Vagina (tissue), 2 donors: ENCODE measurements around the gene NOL4L.

Experiments
- POLR2A ChIP-seq, 2 donors: fragments of 450-650 bp; IDR thresholded peaks; one replicate each; pipeline ENCODE4 v1.6.1; 2017; ENCODE audit warnings: antibody characterized with exemption in 2 of 2, mild to moderate bottlenecking in 2 of 2, moderate library complexity in 2 of 2
- POLR2AphosphoS5 ChIP-seq, 2 donors: sonication (generic); formaldehyde crosslinking; IDR thresholded peaks; one replicate each; pipeline ENCODE4 v1.9.0; 2017; ENCODE audit warnings: antibody characterized with exemption in 2 of 2, mild to moderate bottlenecking in 2 of 2, low read depth in 1 of 2; ENCODE audit not compliant: insufficient read depth in 1 of 2
- TF ChIP-seq, protein P1 (sequence below), 3 experiments: fragments of 450-650 bp in 2 of 3; fragments of 200-600 bp in 1 of 3; sonication (generic) in 1 of 3; IDR thresholded peaks; one replicate each; pipeline ENCODE4 v1.5.1; 2017 to 2019; ENCODE audit warnings: antibody characterized with exemption in 3 of 3, mild to moderate bottlenecking in 2 of 3, moderate library complexity in 2 of 3

DNA sequence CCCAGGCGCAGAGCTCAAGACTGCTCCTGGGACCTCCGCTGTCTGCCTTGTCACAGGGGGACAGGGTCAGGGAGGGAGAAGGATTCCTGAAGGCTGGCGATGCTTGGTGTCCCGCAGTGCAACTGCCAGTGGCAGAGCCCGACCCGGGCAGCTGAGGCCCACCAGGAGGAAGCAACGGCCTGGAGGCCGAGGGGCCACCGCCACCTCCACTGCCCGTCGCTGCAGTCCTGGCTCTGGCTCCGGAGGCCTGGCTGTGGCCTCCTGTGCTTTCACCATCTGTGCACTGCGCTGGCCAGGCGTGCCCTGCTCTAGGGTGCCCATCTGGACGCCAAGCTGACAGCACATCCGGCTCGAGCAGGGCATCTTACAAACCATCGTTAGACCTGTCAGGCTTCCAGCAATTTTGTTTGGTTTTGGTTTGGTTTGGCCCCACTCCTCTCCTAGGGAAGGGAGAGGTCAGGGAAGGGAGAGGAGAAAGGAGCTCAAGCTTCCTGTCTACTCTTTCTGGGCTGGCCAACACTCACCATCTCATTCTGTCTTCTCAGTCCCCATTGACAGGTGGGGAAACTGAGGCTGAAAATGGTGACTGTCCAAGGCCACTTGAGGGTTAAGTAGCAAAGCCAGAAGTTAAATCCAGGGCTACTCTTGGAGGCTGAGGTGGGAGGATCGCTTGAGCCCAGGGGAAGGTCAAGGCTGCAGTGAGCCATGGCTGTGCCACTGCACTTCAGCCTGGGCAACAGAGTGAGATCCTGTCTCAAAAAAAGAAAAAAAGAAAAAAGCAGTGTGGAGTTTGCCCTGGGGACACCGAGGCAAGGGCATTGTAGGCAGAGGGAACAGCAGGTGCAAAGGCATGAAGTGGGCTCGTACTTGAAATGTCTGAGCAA, 37.7 kb upstream of the NOL4L start:
- TF ChIP-seq POLR2A (IDR thresholded peaks at IDR 0.05) (no peak), POLR2AphosphoS5 (IDR thresholded peaks at IDR 0.05; ENCODE audit: insufficient read depth in 1 of 2, low read depth in 1 of 2) (no peak)
- TF ChIP-seq, protein P1, sequence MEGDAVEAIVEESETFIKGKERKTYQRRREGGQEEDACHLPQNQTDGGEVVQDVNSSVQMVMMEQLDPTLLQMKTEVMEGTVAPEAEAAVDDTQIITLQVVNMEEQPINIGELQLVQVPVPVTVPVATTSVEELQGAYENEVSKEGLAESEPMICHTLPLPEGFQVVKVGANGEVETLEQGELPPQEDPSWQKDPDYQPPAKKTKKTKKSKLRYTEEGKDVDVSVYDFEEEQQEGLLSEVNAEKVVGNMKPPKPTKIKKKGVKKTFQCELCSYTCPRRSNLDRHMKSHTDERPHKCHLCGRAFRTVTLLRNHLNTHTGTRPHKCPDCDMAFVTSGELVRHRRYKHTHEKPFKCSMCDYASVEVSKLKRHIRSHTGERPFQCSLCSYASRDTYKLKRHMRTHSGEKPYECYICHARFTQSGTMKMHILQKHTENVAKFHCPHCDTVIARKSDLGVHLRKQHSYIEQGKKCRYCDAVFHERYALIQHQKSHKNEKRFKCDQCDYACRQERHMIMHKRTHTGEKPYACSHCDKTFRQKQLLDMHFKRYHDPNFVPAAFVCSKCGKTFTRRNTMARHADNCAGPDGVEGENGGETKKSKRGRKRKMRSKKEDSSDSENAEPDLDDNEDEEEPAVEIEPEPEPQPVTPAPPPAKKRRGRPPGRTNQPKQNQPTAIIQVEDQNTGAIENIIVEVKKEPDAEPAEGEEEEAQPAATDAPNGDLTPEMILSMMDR (IDR thresholded peaks at IDR 0.05): no peak
